Tibial artery (tissue), 4 donors: ENCODE measurements around the gene AFF3.
"Not testable (repeated sequence)": the region's sequence is repeated elsewhere in the genome, so short reads cannot be mapped to it uniquely, and the experiment has no call there.

ENCODE experiments used
- DNase-seq, 2 donors: peaks; one replicate each; pipeline ENCODE4 v3.0.0-alpha.2; 2019
- H3K27ac ChIP-seq, 2 donors: fragments of 200-600 bp; sonication (generic) in 1 of 2; 1 replicate in 1 of 2; 2 replicates in 1 of 2; pipeline ENCODE4 v1.5.1; 2018 to 2019; ENCODE audit warnings: mild to moderate bottlenecking in 1 of 2
- H3K27me3 ChIP-seq, 2 donors: fragments of 200-600 bp; sonication (generic) in 1 of 2; one replicate each; pipeline versions ENCODE4 v1.5.1 to v1.6.0; 2016 to 2019
- H3K36me3 ChIP-seq, 3 donors: fragments of 200-600 bp; sonication (generic) in 2 of 3; one replicate each; pipeline ENCODE4 v1.5.1; 2016 to 2019; ENCODE audit warnings: mild to moderate bottlenecking in 2 of 3
- H3K4me1 ChIP-seq, 4 donors: fragments of 200-600 bp; sonication (generic) in 2 of 4; 1 replicate in 3 of 4; 2 replicates in 1 of 4; pipeline ENCODE4 v1.5.1; 2016 to 2019
- H3K4me3 ChIP-seq, 2 donors: fragments of 200-600 bp; sonication (generic) in 1 of 2; 1 replicate in 1 of 2; 2 replicates in 1 of 2; pipeline ENCODE4 v1.5.1; 2018 to 2019; ENCODE audit warnings: mild to moderate bottlenecking in 2 of 2
- H3K9me3 ChIP-seq, 3 donors: fragments of 200-600 bp; sonication (generic) in 1 of 3; one replicate each; pipeline ENCODE4 v1.5.1; 2016 to 2019
- CTCF ChIP-seq, 2 experiments: fragments of 200-600 bp in 1 of 2; fragments of 450-650 bp in 1 of 2; IDR thresholded peaks; one replicate each; pipeline ENCODE4 v1.5.1; 2017 to 2019; ENCODE audit warnings: antibody characterized with exemption in 2 of 2, mild to moderate bottlenecking in 1 of 2, moderate library complexity in 1 of 2
- intact Hi-C: fragments of 100-400 bp; cut with DNase I; formaldehyde crosslinking; loops from one replicate; pipeline ENCODE4 v1.15.0; 2023; ENCODE audit warnings: low total_unique reads

AFF3 gene

GRCh38 chr2:99504844-99505584, 637.4 kb downstream of the AFF3 start:
- Histone ChIP-seq H3K36me3 (no peaks in the 10 kb centered on the region), H3K4me3 (no peak overlapping the region), H3K9me3 (no peaks in the 10 kb centered on the region), H3K27me3 (no peaks in the 10 kb centered on the region), H3K27ac (no peak overlapping the region), H3K4me1 (no peaks in the 10 kb centered on the region)
- no peak for DNase-seq
- intact Hi-C loops = no loop called here
- TF ChIP-seq CTCF (IDR thresholded peaks at IDR 0.05) = no peak

- H3K4me1 ChIP-seq, H3K9me3 ChIP-seq, DNase-seq, intact Hi-C loops, H3K27ac ChIP-seq, H3K4me3 ChIP-seq, H3K36me3 ChIP-seq, H3K27me3 ChIP-seq: not testable (repeated sequence)
Measured at GRCh38 chr2:99503662-99504416, 638.6 kb downstream of the AFF3 start.

GRCh38 chr2:99496021-99496420, 646.4 kb downstream of the AFF3 start:
- H3K36me3 ChIP-seq = no peaks in the 10 kb centered on the region
- peaks cover 0 to 4% (median 0%) of the 10 kb centered on the region in 4 donors for H3K4me1 ChIP-seq
- H3K27ac ChIP-seq = no peak overlapping the region
- peaks cover 0 to 3% of the 10 kb centered on the region in 2 donors for H3K27me3 ChIP-seq
- H3K9me3 ChIP-seq = no peaks in the 10 kb centered on the region
- TF ChIP-seq CTCF (IDR thresholded peaks at IDR 0.05) = no peak
- intact Hi-C loops = no loop called here
- no peak overlapping the region for H3K4me3 ChIP-seq
- DNase-seq = no peak
